Measurements from ENCODE around the gene RRP36. TPM values are rescaled to one million over a fixed set of nuclear protein-coding genes. Genes with fewer than 3 reads are reported as not detected.

The RRP36 gene
- total and polyA plus RNA-seq, 2 of the 8 experiments (the other 6 are each of a cell fraction or from before 2014, with no cell fraction given): 33.9 to 92.3 TPM

- CTCF ChIA-PET (ENCODE audit: partially characterized antibody): interaction anchor here (0.6 to 2.0 kb wide), 4 partner anchors 20 to 29 kb away, joined by 3 to 6 read pairs (median 4); partner anchors contain the start of gene KLHDC3
- no peak for FAIRE-seq
- 28% methylated on average over 12 of the region's 13 CpGs; no CpG with 5 or more reads in 1 of the 2 experiments for whole genome bisulfite sequencing, 2 experiments (ENCODE audit: extremely low coverage in 1 of 2, insufficient coverage in 1 of 2, insufficient read length in 1 of 2, insufficient replicate concordance in 2 of 2, low coverage in 1 of 2, low lambda C conversion rate in 2 of 2, missing lambda C conversion rate in 1 of 2)
These were observed 36.4 kb upstream of the RRP36 start for GRCh38 chr6:42984924-42985475.

More at GRCh38 chr6:42984924-42985475, 36.4 kb upstream of the RRP36 start:
- H3K23ac ChIP-seq (ENCODE audit: insufficient read length): no peak overlapping the region
- no peak overlapping the region for H4K5ac ChIP-seq (ENCODE audit: insufficient read length, low read depth, low read length)
- no peak overlapping the region for H2AFZ ChIP-seq (ENCODE audit: low read length)
- H2BK12ac ChIP-seq (ENCODE audit: low read depth, low read length): no peak overlapping the region; the same call in 1 of the 2 replicates
- H2BK15ac ChIP-seq (ENCODE audit: low read length): no peak overlapping the region
- no peak overlapping the region for H3K27ac ChIP-seq (ENCODE audit: low read depth, low read length)
- H4K20me1 ChIP-seq (replicated peaks in 1 of 2; ENCODE audit: control insufficient read depth in 1 of 2, insufficient read depth in 2 of 2, low read length in 2 of 2): peaks cover 0 to 12% of the 10 kb centered on the region in 2 experiments
- H3K4ac ChIP-seq (replicated peaks; ENCODE audit: insufficient read length, low read depth, low read length): no peak overlapping the region
- H4K8ac ChIP-seq (ENCODE audit: extremely low read depth, insufficient read depth, low read length): no peak overlapping the region
- peaks cover 8 to 15% of the 10 kb centered on the region in 2 experiments; a peak in 2 of 4 replicates for H3K79me2 ChIP-seq (ENCODE audit: control insufficient read depth in 1 of 2, insufficient read depth in 2 of 2, low read length in 2 of 2)
- no peak overlapping the region for H3K18ac ChIP-seq (ENCODE audit: extremely low read depth, low read length)
- H3K79me1 ChIP-seq (ENCODE audit: low read depth, low read length): peaks cover 8% of the 10 kb centered on the region
- no peak overlapping the region; the same call in 1 of the 2 replicates for H2AK5ac ChIP-seq (ENCODE audit: low read depth, low read length)
- H3K4me1 ChIP-seq (replicated peaks in 1 of 4; ENCODE audit: control insufficient read depth in 3 of 4, insufficient read depth in 4 of 4, low read length in 3 of 4): peaks cover 0 to 6% (median 2%) of the 10 kb centered on the region in 4 experiments; a peak in 4 of 7 replicates
- POLR2A ChIA-PET (ENCODE audit: partially characterized antibody): interaction anchor here (0.6 to 2.6 kb wide), 11 partner anchors 12 to 384 kb away, joined by 3 to 29 read pairs (median 7); partner anchors contain the start of genes CNPY3, GNMT, KLHDC3 and MEA1
- H2BK120ac ChIP-seq (replicated peaks; ENCODE audit: low read depth, low read length): no peak overlapping the region
- H3K27me3 ChIP-seq (replicated peaks in 1 of 4; ENCODE audit: control insufficient read depth in 3 of 4, extremely low read depth in 1 of 4, insufficient read depth in 3 of 4, low read length in 3 of 4): no peaks in the 10 kb centered on the region
- peak overlapping the region in 3 of 4 experiments; percentile 35 to 72 (median 56); a peak in 2 of 7 replicates for H3K9ac ChIP-seq (replicated peaks in 1 of 4; ENCODE audit: extremely low read depth in 1 of 4, low read depth in 3 of 4, low read length in 3 of 4)
- H3K56ac ChIP-seq (replicated peaks; ENCODE audit: insufficient read length, low read depth, low read length): no peak overlapping the region
- H4K91ac ChIP-seq (replicated peaks; ENCODE audit: insufficient read length, low read length): no peak overlapping the region
- H3K23me2 ChIP-seq (ENCODE audit: low read depth, low read length): peaks cover 4% of the 10 kb centered on the region
- H3K14ac ChIP-seq (ENCODE audit: insufficient read length): no peak overlapping the region
- DNase-seq (ENCODE audit: low read depth in 1 of 2, low spot score in 2 of 2): peak in 1 of 2 experiments; percentile 53
- peak overlapping the region; percentile 63 to 73 (median 70) for H3K4me3 ChIP-seq (ENCODE audit: extremely low read depth in 1 of 4, insufficient read depth in 2 of 4, low read depth in 3 of 4, low read length in 4 of 4)
- H2BK5ac ChIP-seq (ENCODE audit: low read depth, low read length): no peak overlapping the region
- peaks cover 0 to 6% (median 3%) of the 10 kb centered on the region in 4 experiments; a peak in 4 of 8 replicates for H3K36me3 ChIP-seq (ENCODE audit: control insufficient read depth in 2 of 4, insufficient read depth in 4 of 4, low read length in 3 of 4)
- H2BK20ac ChIP-seq (ENCODE audit: low read length): no peak overlapping the region
- no peak for TF ChIP-seq POLR2A (IDR thresholded peaks at IDR 0.05; ENCODE audit: control extremely low read depth in 1 of 2, low read depth in 2 of 2, low read length in 2 of 2)
- TF ChIP-seq HDAC2 (IDR thresholded peaks at IDR 0.05; ENCODE audit: borderline replicate concordance in 1 of 2, low read depth in 2 of 2, low read length in 2 of 2): peak in 1 of 2 experiments; percentile 53; a peak in 1 of 4 replicates
- peak; percentile 97 for TF ChIP-seq KDM1A (IDR thresholded peaks at IDR 0.05; ENCODE audit: borderline replicate concordance, low read length)
- H3K4me2 ChIP-seq (ENCODE audit: insufficient read depth in 1 of 2, low read depth in 2 of 2, low read length in 2 of 2): peak overlapping the region; percentile 71 to 84
- H3K9me3 ChIP-seq (ENCODE audit: insufficient read depth in 2 of 2, low read depth in 1 of 2, low read length in 1 of 2): no peaks in the 10 kb centered on the region
